Hepatocyte (in vitro differentiated cells): ENCODE data around the gene CALY. TPM values are rescaled to one million over a fixed set of nuclear protein-coding genes. Genes with fewer than 3 reads are reported as not detected.

Experiments
- DNase-seq: peaks from one replicate; pipeline ENCODE4 v3.0.0-alpha.2; 2016; ENCODE audit warnings: low spot score
- H2AFZ ChIP-seq: fragments of 200-600 bp; sonication (generic); 2 replicates; pipeline ENCODE4 v1.6.0; 2016; ENCODE audit warnings: antibody characterized with exemption, mild to moderate bottlenecking
- H3K27ac ChIP-seq: fragments of 200-600 bp; sonication (generic); 2 replicates; pipeline ENCODE4 v1.5.1; 2016; ENCODE audit warnings: mild to moderate bottlenecking
- H3K27me3 ChIP-seq: fragments of 200-600 bp; sonication (generic); 2 replicates; pipeline ENCODE4 v1.6.1; 2016
- H3K36me3 ChIP-seq: fragments of 200-600 bp; sonication (generic); replicated peaks from 2 replicates; pipeline ENCODE4 v1.5.1; 2016; ENCODE audit warnings: low read depth; ENCODE audit not compliant: insufficient read depth
- H3K4me1 ChIP-seq: fragments of 200-600 bp; sonication (generic); 2 replicates; pipeline ENCODE4 v1.5.1; 2016; ENCODE audit warnings: mild to moderate bottlenecking, moderate library complexity; ENCODE audit not compliant: insufficient read depth
- H3K4me2 ChIP-seq: fragments of 200-600 bp; sonication (generic); 2 replicates; pipeline ENCODE4 v1.6.0; 2016
- H3K4me3 ChIP-seq: fragments of 200-600 bp; sonication (generic); 2 replicates; pipeline ENCODE4 v1.5.1; 2016; ENCODE audit warnings: mild to moderate bottlenecking
- H3K79me2 ChIP-seq: fragments of 200-600 bp; sonication (generic); 2 replicates; pipeline ENCODE4 v1.6.0; 2017; ENCODE audit warnings: mild to moderate bottlenecking
- H3K9me2 ChIP-seq: fragments of 200-600 bp; sonication (generic); replicated peaks from 2 replicates; pipeline ENCODE4 v1.6.0; 2017; ENCODE audit warnings: mild to moderate bottlenecking; ENCODE audit not compliant: insufficient read depth
- H3K9me3 ChIP-seq: fragments of 200-600 bp; sonication (generic); 2 replicates; pipeline ENCODE4 v1.5.1; 2016; ENCODE audit warnings: low read depth, mild to moderate bottlenecking
- H4K20me1 ChIP-seq: fragments of 200-600 bp; sonication (generic); 2 replicates; pipeline ENCODE4 v1.6.0; 2016; ENCODE audit warnings: mild to moderate bottlenecking; ENCODE audit not compliant: insufficient read depth, poor library complexity, severe bottlenecking
- EZH2 ChIP-seq: fragments of 200-600 bp; sonication (generic); IDR thresholded peaks from 2 replicates; pipeline ENCODE4 v1.6.1; 2016; ENCODE audit warnings: antibody characterized with exemption, mild to moderate bottlenecking, borderline replicate concordance
- EZH2phosphoT487 ChIP-seq: fragments of 200-600 bp; sonication (generic); IDR thresholded peaks from one replicate; pipeline ENCODE4 v1.6.1; 2018; ENCODE audit warnings: antibody characterized with exemption, mild to moderate bottlenecking, low read depth, moderate library complexity; ENCODE audit not compliant: unreplicated experiment, severe bottlenecking
- WGBS: methylation state at CpG from one replicate; pipeline ENCODE4 v1.1.6; 2016; ENCODE audit warnings: low lambda C conversion rate; ENCODE audit errors: missing lambda C conversion rate; 5-methylcytosine and 5-hydroxymethylcytosine counted together
- polyA plus RNA-seq: library from polyadenylated mRNA; unstranded; fragments of >200 nt; fragmentation: Nextera tagmentation; extraction: Ambion mirVana; gene quantifications from 2 replicates; pipeline ENCODE4 v1.2.1, GENCODE V29; 2016
- total RNA-seq: library from RNA; depleted of rRNA; stranded (reverse); fragments of >200 nt; gene quantifications from 2 replicates; pipeline ENCODE4 v1.2.3, GENCODE V29; 2014
- TF ChIP-seq, protein P1 (sequence below): fragments of 200-600 bp; sonication (generic); IDR thresholded peaks from 2 replicates; pipeline ENCODE4 v1.5.1; 2016; ENCODE audit warnings: antibody characterized with exemption, mild to moderate bottlenecking; ENCODE audit not compliant: poor library complexity

CALY gene
- total and polyA plus RNA-seq, 2 experiments from 2014 or later = 2.3 to 3.7 TPM

DNA sequence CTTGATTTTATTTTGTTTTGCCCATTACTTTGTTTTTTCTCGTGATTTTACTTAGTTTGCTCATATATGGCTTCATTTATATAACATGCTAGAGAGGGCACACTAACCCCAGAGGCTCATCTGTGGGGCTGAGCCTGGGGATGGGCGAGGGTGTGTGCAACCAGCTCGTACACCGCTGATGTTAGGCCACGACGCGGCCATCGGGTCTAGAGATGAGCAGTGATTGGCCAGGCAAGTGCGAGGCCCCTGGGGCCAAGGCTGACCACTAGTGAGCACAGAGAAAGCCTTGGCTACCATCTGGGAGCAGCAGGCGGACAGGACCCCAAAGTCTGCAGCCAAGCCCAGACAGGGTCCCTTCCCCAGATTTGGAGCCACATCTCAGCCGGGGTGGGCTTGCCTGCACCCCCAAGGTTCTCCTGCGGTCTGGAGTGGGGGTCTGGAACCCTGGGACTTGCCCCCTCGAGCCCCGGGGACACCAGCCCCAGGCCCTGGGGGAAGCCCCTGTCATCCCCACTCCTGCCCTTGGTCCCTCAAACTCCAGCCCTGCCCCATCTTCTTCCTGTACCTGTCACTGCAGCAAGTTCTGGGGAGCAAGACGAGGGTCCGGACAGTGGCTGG is 17.4 kb upstream of the CALY start:
- no peak overlapping the region for H2AFZ ChIP-seq
- H3K27ac ChIP-seq = no peak overlapping the region
- peaks cover 12% of the 10 kb centered on the region for H3K4me1 ChIP-seq
- no peaks in the 10 kb centered on the region for H3K27me3 ChIP-seq
- H3K9me3 ChIP-seq = no peaks in the 10 kb centered on the region
- DNase-seq = no peak
- H3K4me3 ChIP-seq = no peak overlapping the region
- no peaks in the 10 kb centered on the region for H3K79me2 ChIP-seq
- H3K9me2 ChIP-seq = no peaks in the 10 kb centered on the region
- no peak overlapping the region for H3K4me2 ChIP-seq
- no peaks in the 10 kb centered on the region for H3K36me3 ChIP-seq
- no peaks in the 10 kb centered on the region for H4K20me1 ChIP-seq
- no peak for TF ChIP-seq EZH2
- TF ChIP-seq, protein P1, sequence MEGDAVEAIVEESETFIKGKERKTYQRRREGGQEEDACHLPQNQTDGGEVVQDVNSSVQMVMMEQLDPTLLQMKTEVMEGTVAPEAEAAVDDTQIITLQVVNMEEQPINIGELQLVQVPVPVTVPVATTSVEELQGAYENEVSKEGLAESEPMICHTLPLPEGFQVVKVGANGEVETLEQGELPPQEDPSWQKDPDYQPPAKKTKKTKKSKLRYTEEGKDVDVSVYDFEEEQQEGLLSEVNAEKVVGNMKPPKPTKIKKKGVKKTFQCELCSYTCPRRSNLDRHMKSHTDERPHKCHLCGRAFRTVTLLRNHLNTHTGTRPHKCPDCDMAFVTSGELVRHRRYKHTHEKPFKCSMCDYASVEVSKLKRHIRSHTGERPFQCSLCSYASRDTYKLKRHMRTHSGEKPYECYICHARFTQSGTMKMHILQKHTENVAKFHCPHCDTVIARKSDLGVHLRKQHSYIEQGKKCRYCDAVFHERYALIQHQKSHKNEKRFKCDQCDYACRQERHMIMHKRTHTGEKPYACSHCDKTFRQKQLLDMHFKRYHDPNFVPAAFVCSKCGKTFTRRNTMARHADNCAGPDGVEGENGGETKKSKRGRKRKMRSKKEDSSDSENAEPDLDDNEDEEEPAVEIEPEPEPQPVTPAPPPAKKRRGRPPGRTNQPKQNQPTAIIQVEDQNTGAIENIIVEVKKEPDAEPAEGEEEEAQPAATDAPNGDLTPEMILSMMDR = no peak
- TF ChIP-seq EZH2phosphoT487 = no peak
- WGBS = 95% methylated on average over 13 of the region's 16 CpGs

DNA sequence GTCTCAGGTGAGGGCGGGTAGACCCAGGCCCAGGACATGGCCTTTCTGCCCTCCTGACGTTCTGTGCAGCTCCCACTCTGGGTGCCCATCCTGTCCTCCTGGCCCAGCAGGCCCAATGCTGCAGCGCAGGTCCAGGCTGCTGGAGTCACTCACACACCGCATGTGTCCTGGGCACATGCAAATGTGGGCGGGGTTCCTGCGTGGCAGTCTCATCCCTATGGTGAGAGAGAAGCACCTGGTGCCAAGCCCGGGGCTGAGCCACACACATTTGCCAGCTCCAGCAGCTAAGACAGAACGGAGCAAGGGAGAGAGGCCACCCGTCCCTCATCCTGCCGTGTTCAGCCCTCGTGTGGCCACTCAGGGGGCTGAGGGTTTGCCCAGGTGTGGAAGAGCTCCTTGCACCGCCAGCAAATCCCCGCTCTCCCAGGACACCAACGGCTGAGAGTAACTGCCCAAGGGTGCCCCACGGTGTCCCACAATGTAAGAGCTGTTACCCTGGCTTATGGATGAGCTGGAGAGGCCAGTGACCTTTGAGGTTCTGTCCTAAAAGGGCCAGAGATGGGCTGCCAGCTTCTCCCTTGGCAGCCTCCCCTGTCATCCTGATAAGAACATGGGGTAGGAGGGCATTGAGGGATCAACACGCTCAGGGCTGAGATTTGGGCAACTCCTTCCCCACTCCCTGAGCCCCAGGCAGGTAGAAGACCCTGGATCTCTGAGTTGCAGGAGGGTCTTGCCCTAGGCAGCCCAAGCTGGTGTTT is 16.7 kb upstream of the CALY start:
- Histone ChIP-seq H3K4me2 (no peak overlapping the region), H3K36me3 (no peaks in the 10 kb centered on the region), H2AFZ (no peak overlapping the region), H3K27ac (no peak overlapping the region), H3K4me3 (no peak overlapping the region), H3K79me2 (no peaks in the 10 kb centered on the region), H3K27me3 (no peaks in the 10 kb centered on the region), H3K9me3 (no peaks in the 10 kb centered on the region), H3K4me1 (peaks cover 12% of the 10 kb centered on the region), H4K20me1 (no peaks in the 10 kb centered on the region), H3K9me2 (no peaks in the 10 kb centered on the region)
- no peak for DNase-seq
- no peak for TF ChIP-seq EZH2phosphoT487
- TF ChIP-seq EZH2 = no peak
- TF ChIP-seq, protein P1 = no peak
- WGBS = 78% methylated on average over 16 of the region's 16 CpGs

DNA sequence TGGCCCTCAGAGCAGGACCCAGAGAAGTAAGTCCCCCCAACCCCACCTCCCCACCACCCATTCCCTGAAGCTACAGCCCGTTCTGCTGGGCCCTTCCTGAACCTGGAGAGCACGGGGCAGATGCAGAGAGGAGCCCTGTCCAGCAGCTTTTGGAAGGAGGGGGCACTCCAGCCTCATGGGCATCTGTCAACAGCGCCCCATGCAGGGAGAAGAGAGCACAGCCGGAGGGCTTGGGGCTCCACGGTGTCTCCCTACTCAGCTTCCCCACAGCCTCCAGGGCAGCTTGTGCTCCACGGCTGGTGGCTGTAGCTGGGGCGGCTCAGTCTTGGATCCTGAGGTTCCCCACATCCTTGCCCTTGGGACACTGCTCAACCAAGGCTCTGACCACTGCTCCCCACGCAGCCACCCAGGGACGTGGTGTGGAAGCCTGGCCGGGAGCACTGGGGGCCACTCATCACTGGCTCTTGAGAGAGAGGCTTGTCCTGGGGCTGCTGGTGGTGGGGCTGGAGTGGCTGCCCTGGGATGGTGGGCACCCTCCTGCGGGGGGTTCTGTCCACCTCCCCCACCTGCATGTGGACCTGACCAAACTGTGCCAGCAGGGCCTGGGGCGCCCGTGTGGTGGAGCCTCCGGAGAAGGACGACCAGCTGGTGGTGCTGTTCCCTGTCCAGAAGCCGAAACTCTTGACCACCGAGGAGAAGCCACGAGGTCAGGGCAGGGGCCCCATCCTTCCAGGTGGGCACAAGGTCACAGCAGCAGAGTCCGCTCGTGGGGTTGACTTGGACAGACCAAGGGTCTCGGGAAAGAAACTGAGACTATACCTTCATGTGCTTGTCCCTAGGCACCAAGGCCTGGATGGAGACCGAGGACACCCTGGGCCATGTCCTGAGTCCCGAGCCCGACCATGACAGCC is 15.0 kb upstream of the CALY start:
- Histone ChIP-seq H3K27ac (no peak overlapping the region), H3K79me2 (no peaks in the 10 kb centered on the region), H3K9me2 (no peaks in the 10 kb centered on the region), H3K4me3 (no peak overlapping the region), H3K4me1 (peaks cover 6% of the 10 kb centered on the region), H3K27me3 (no peaks in the 10 kb centered on the region), H2AFZ (no peak overlapping the region), H3K36me3 (no peaks in the 10 kb centered on the region), H4K20me1 (no peaks in the 10 kb centered on the region), H3K9me3 (no peaks in the 10 kb centered on the region), H3K4me2 (no peak overlapping the region)
- TF ChIP-seq EZH2phosphoT487 (no peak), EZH2 (no peak)
- TF ChIP-seq, protein P1 = no peak
- no peak for DNase-seq
- WGBS = 72% methylated on average over 21 of the region's 24 CpGs
